ENCODE measurements around the gene MCAT.
A peak's percentile ranks its signal among the peaks of the same experiment; 100 is the strongest.

MCAT gene

GRCh38 chr22:43136801-43137200, 6.4 kb downstream of the MCAT start:
- TF ChIP-seq REST (IDR thresholded peaks at IDR 0.05; ENCODE audit: insufficient replicate concordance, low read depth) = no peak
- TF ChIP-seq CTCF (IDR thresholded peaks at IDR 0.05; ENCODE audit: insufficient read depth, low read length) = no peak
- TF ChIP-seq SPI1 (IDR thresholded peaks at IDR 0.05; ENCODE audit: borderline replicate concordance, low read depth) = no peak
- TF ChIP-seq POLR2AphosphoS5 (IDR thresholded peaks at IDR 0.05; ENCODE audit: low read depth) = no peak
- no peak for TF ChIP-seq GABPA (IDR thresholded peaks at IDR 0.05; ENCODE audit: low read depth)

GRCh38 chr22:43136255-43136654, 6.9 kb downstream of the MCAT start:
- DNase-seq (ENCODE audit: low read depth in 1 of 2, low spot score in 1 of 2) = no peak
- TF ChIP-seq POLR2AphosphoS5 (IDR thresholded peaks at IDR 0.05; ENCODE audit: low read depth) = no peak
- TF ChIP-seq CTCF (IDR thresholded peaks at IDR 0.05; ENCODE audit: insufficient read depth, low read length) = peak; percentile 61
- peak; percentile 14; the same call in 1 of the 2 replicates for TF ChIP-seq SPI1 (IDR thresholded peaks at IDR 0.05; ENCODE audit: borderline replicate concordance, low read depth)
- TF ChIP-seq REST (IDR thresholded peaks at IDR 0.05; ENCODE audit: insufficient replicate concordance, low read depth) = no peak
- no peak for TF ChIP-seq GABPA (IDR thresholded peaks at IDR 0.05; ENCODE audit: low read depth)
- Histone ChIP-seq H3K4me3 (replicated peaks; ENCODE audit: insufficient read depth, low read length) (no peak overlapping the region), H3K27ac (replicated peaks) (peak overlapping the region; percentile 57), H3K27me3 (ENCODE audit: insufficient read depth, poor library complexity, severe bottlenecking) (no peaks in the 10 kb centered on the region)

More at GRCh38 chr22:43136801-43137200, 6.4 kb downstream of the MCAT start:
- no peak overlapping the region for H3K4me3 ChIP-seq (replicated peaks; ENCODE audit: insufficient read depth, low read length)
- no peak for DNase-seq (ENCODE audit: low read depth in 1 of 2, low spot score in 1 of 2)
- H3K27ac ChIP-seq (replicated peaks) = peak overlapping the region; percentile 57
- no peaks in the 10 kb centered on the region for H3K27me3 ChIP-seq (ENCODE audit: insufficient read depth, poor library complexity, severe bottlenecking)

- no peak overlapping the region for H3K4me3 ChIP-seq (replicated peaks; ENCODE audit: insufficient read depth, low read length)
- no peak overlapping the region for H3K27ac ChIP-seq (replicated peaks)
- H3K27me3 ChIP-seq (ENCODE audit: insufficient read depth, poor library complexity, severe bottlenecking) = no peaks in the 10 kb centered on the region
- DNase-seq (ENCODE audit: low read depth in 1 of 2, low spot score in 1 of 2) = no peak
- TF ChIP-seq POLR2AphosphoS5 (IDR thresholded peaks at IDR 0.05; ENCODE audit: low read depth) (no peak), CTCF (IDR thresholded peaks at IDR 0.05; ENCODE audit: insufficient read depth, low read length) (no peak), SPI1 (IDR thresholded peaks at IDR 0.05; ENCODE audit: borderline replicate concordance, low read depth) (no peak), GABPA (IDR thresholded peaks at IDR 0.05; ENCODE audit: low read depth) (no peak), REST (IDR thresholded peaks at IDR 0.05; ENCODE audit: insufficient replicate concordance, low read depth) (no peak)
These were observed 7.6 kb downstream of the MCAT start for GRCh38 chr22:43135565-43135964.

All from HL-60 (cell line).